HCT116 (cell line): ENCODE data around the gene ALOX15. TPM values are rescaled to one million over a fixed set of nuclear protein-coding genes. Genes with fewer than 3 reads are reported as not detected.

ENCODE experiments used
- ATAC-seq: fragments of 200-7000 bp; cut with Tn5 transposase; 2 replicates; pipeline ENCODE4 v1.9.1; 2020; ENCODE audit warnings: mild to moderate bottlenecking, moderate library complexity
- BruUV-seq: library from RNA; stranded (reverse); fragments of 400-500 nt; replicated peaks from 2 replicates; lab custom pipeline; 2021; lab: Mats Ljungman, UMichigan
- CTCF ChIA-PET: fragments of 300-600 bp; sonication (Branson Sonifier 250); formaldehyde crosslinking; loops from one replicate; lab custom pipeline; 2021; ENCODE audit warnings: antibody characterized with exemption; lab: Charles Lee
- POLR2A ChIA-PET: fragments of 300-600, 350-600 bp; sonication (Branson Sonifier 250); formaldehyde crosslinking; loops from one replicate; lab custom pipeline; 2021; ENCODE audit warnings: antibody characterized with exemption; lab: Charles Lee
- RAD21 ChIA-PET, 2 experiments: fragments of 300-600 bp; sonication (Branson Sonifier 250); formaldehyde crosslinking; loops; one replicate each; lab custom pipeline; 2023; ENCODE audit warnings: low total read pairs in 2 of 2; ENCODE audit not compliant: uncharacterized antibody in 2 of 2, unreplicated experiment in 2 of 2, low non-redundant PET in 1 of 2; lab: Charles Lee
- DNase-seq: peaks from one replicate; pipeline ENCODE4 v3.0.0-alpha.2; 2010; ENCODE audit warnings: low read depth, low spot score
- H2AFZ ChIP-seq: fragments of 200-600 bp; shearing (Covaris generic), sonication (generic); 2 replicates; pipeline ENCODE4 v1.6.1; 2017; ENCODE audit warnings: low read depth, mixed run types, mixed read lengths, antibody characterized with exemption, low read length; ENCODE audit not compliant: poor library complexity, severe bottlenecking
- H3K27ac ChIP-seq: 2 replicates; pipeline ENCODE4 v1.5.1; 2012; ENCODE audit warnings: low read depth, low read length
- H3K27me3 ChIP-seq: fragments of 200-600 bp; sonication (generic); 2 replicates; pipeline ENCODE4 v1.6.1; 2016; ENCODE audit warnings: mixed run types, low read length, mixed read lengths; ENCODE audit not compliant: insufficient read depth
- H3K36me3 ChIP-seq, 2 experiments: fragments of 200-500 bp in 1 of 2; fragments of 200-600 bp in 1 of 2; sonication (Bioruptor generic) in 1 of 2; sonication (generic) in 1 of 2; 2 replicates each; pipeline versions ENCODE4 v1.5.1 to v1.6.1; 2014 to 2016; ENCODE audit warnings: low read length in 2 of 2, inconsistent platforms in 1 of 2, mixed read lengths in 1 of 2, mixed run types in 1 of 2; ENCODE audit not compliant: insufficient read depth in 2 of 2, control insufficient read depth in 1 of 2
- H3K4me1 ChIP-seq, 2 experiments: fragments of 200-600 bp in 1 of 2; sonication (generic) in 1 of 2; 2 replicates each; pipeline versions ENCODE4 v1.5.1 to v1.6.1; 2012 to 2017; ENCODE audit warnings: low read length in 2 of 2, inconsistent platforms in 1 of 2, mild to moderate bottlenecking in 1 of 2, mixed read lengths in 1 of 2, mixed run types in 1 of 2, moderate library complexity in 1 of 2; ENCODE audit not compliant: insufficient read depth in 2 of 2, control insufficient read depth in 1 of 2
- H3K4me2 ChIP-seq: fragments of 200-600 bp; sonication (generic); 2 replicates; pipeline ENCODE4 v1.6.1; 2017; ENCODE audit warnings: mixed run types, low read length, mixed read lengths
- H3K4me3 ChIP-seq, 2 experiments: fragments of 200-600 bp in 1 of 2; sonication (generic) in 1 of 2; replicated peaks in 1 of 2; 2 replicates each; pipeline ENCODE4 v1.5.1; 2011 to 2016; ENCODE audit warnings: low read length in 2 of 2, control low read depth in 1 of 2, low read depth in 1 of 2, mild to moderate bottlenecking in 1 of 2, mixed read lengths in 1 of 2, mixed run types in 1 of 2
- H3K79me2 ChIP-seq: fragments of 200-600 bp; sonication (generic); 2 replicates; pipeline ENCODE4 v1.6.1; 2017; ENCODE audit warnings: mild to moderate bottlenecking, mixed run types, low read length, moderate library complexity, mixed read lengths; ENCODE audit not compliant: insufficient read depth
- H3K9ac ChIP-seq: fragments of 200-600 bp; sonication (generic); 2 replicates; pipeline ENCODE4 v1.6.1; 2016; ENCODE audit warnings: low read length, mixed read lengths
- H3K9me2 ChIP-seq: fragments of 200-600 bp; sonication (generic), shearing (Covaris generic); 2 replicates; pipeline ENCODE4 v1.6.1; 2017; ENCODE audit warnings: mixed run types, mild to moderate bottlenecking, moderate library complexity; ENCODE audit not compliant: insufficient read depth
- H3K9me3 ChIP-seq, 2 experiments: fragments of 200-500 bp in 1 of 2; fragments of 200-600 bp in 1 of 2; sonication (Bioruptor generic) in 1 of 2; sonication (generic) in 1 of 2; 2 replicates each; pipeline ENCODE4 v1.6.1; 2014 to 2017; ENCODE audit warnings: low read length in 2 of 2, mixed read lengths in 2 of 2, inconsistent platforms in 1 of 2, low read depth in 1 of 2, mild to moderate bottlenecking in 1 of 2, mixed run types in 1 of 2, moderate library complexity in 1 of 2; ENCODE audit not compliant: control insufficient read depth in 1 of 2, insufficient read depth in 1 of 2
- H4K20me1 ChIP-seq: fragments of 200-600 bp; sonication (generic), shearing (Covaris generic); 2 replicates; pipeline ENCODE4 v1.6.1; 2017; ENCODE audit warnings: mixed run types, mild to moderate bottlenecking, moderate library complexity; ENCODE audit not compliant: insufficient read depth
- CBX3 ChIP-seq: IDR thresholded peaks from 2 replicates; pipeline ENCODE4 v1.6.1; 2012; ENCODE audit warnings: low read depth
- EGR1 ChIP-seq: IDR thresholded peaks from 2 replicates; pipeline ENCODE4 v1.6.1; 2012; ENCODE audit warnings: low read depth
- ELF1 ChIP-seq: IDR thresholded peaks from 2 replicates; pipeline ENCODE4 v1.6.1; 2012; ENCODE audit warnings: low read depth, borderline replicate concordance
- EZH2 ChIP-seq: fragments of 200-600 bp; sonication (generic); IDR thresholded peaks from 2 replicates; pipeline ENCODE4 v1.6.1; 2017; ENCODE audit warnings: antibody characterized with exemption, mixed run types
- EZH2phosphoT487 ChIP-seq: fragments of 200-600 bp; IDR thresholded peaks from 2 replicates; pipeline ENCODE4 v1.6.1; 2018; ENCODE audit warnings: antibody characterized with exemption, borderline replicate concordance
- FOSL1 ChIP-seq: IDR thresholded peaks from 2 replicates; pipeline ENCODE4 v1.6.1; 2012; ENCODE audit warnings: low read depth
- POLR2AphosphoS5 ChIP-seq: IDR thresholded peaks from 2 replicates; pipeline ENCODE4 v1.6.1; 2011; ENCODE audit warnings: mild to moderate bottlenecking, low read depth, low read length, moderate library complexity
- RAD21 ChIP-seq: IDR thresholded peaks from 2 replicates; pipeline ENCODE4 v1.6.1; 2012; ENCODE audit warnings: low read depth, mild to moderate bottlenecking
- SIN3A ChIP-seq: IDR thresholded peaks from 2 replicates; pipeline ENCODE4 v1.6.1; 2012; ENCODE audit warnings: low read depth
- SRF ChIP-seq: IDR thresholded peaks from 2 replicates; pipeline ENCODE4 v1.6.1; 2012; ENCODE audit warnings: low read depth
- TCF7L2 ChIP-seq: IDR thresholded peaks from 2 replicates; pipeline ENCODE4 v1.7.0; 2011; ENCODE audit warnings: borderline replicate concordance, inconsistent platforms; ENCODE audit not compliant: insufficient read depth, insufficient read length; ENCODE audit errors: extremely low read depth
- YY1 ChIP-seq: IDR thresholded peaks from 2 replicates; pipeline ENCODE4 v1.6.1; 2011; ENCODE audit warnings: low read length, low read depth, moderate library complexity, mild to moderate bottlenecking; ENCODE audit not compliant: insufficient replicate concordance; ENCODE audit errors: extremely low read depth
- ZFX ChIP-seq: fragments of 450-650 bp; IDR thresholded peaks from 2 replicates; pipeline ENCODE4 v1.6.1; 2017
- ZNF274 ChIP-seq: fragments of 200-500 bp; sonication (Bioruptor generic); IDR thresholded peaks from 2 replicates; pipeline ENCODE4 v1.6.1; 2014; ENCODE audit warnings: mild to moderate bottlenecking, low read depth, low read length, inconsistent platforms
- intact Hi-C: fragments of 100-400 bp; cut with micrococcal nuclease; formaldehyde crosslinking; loops from 2 replicates; pipeline ENCODE4 v1.10.0; 2022
- total RNA-seq: library from RNA; stranded (reverse); gene quantifications from one replicate; pipeline ENCODE4 v1.2.1, GENCODE V29; 2021; ENCODE audit not compliant: unreplicated experiment
- TF ChIP-seq, protein P1 (sequence below): IDR thresholded peaks from 2 replicates; pipeline ENCODE4 v1.6.1; 2012
- TF ChIP-seq, protein P2 (sequence below): IDR thresholded peaks from 2 replicates; pipeline ENCODE4 v1.6.1; 2012

ALOX15 gene
- total RNA-seq, 1 experiment from 2014 or later, result 0.57 TPM

- Histone ChIP-seq H3K36me3 (no peaks in the 10 kb centered on the region), H3K27me3 (peaks cover 5% of the 10 kb centered on the region; the same call in 1 of the 2 replicates), H3K9me2 (no peaks in the 10 kb centered on the region), H3K79me2 (no peaks in the 10 kb centered on the region), H3K9me3 (no peaks in the 10 kb centered on the region), H3K4me2 (peak overlapping the region; percentile 98), H3K9ac (no peak overlapping the region), H3K4me1 (peaks cover 5 to 23% of the 10 kb centered on the region in 2 experiments; a peak in 3 of 4 replicates), H4K20me1 (no peaks in the 10 kb centered on the region), H2AFZ (no peak overlapping the region), H3K4me3 (no peak overlapping the region), H3K27ac (no peak overlapping the region)
- BruUV-seq, result no TSS peak
- intact Hi-C loops, result no loop called here
- CTCF ChIA-PET, result interaction anchor here (2.0 kb wide), 1 partner anchor 16 kb away, joined by 19 read pairs; no protein-coding TSS in a partner anchor
- ATAC-seq (no peak), DNase-seq (no peak)
- RAD21 ChIA-PET, result no interaction called here
- POLR2A ChIA-PET, result no interaction called here
- no peak for TF ChIP-seq RAD21
Measured at GRCh38 chr17:4583206-4583605, 58.3 kb downstream of the ALOX15 start.

- Histone ChIP-seq H2AFZ (no peak overlapping the region), H3K9me3 (no peaks in the 10 kb centered on the region), H3K9ac (no peak overlapping the region), H3K4me3 (no peak overlapping the region), H3K9me2 (no peaks in the 10 kb centered on the region), H3K27ac (no peak overlapping the region), H3K4me2 (no peak overlapping the region), H3K27me3 (peaks cover 5% of the 10 kb centered on the region; the same call in 1 of the 2 replicates), H4K20me1 (no peaks in the 10 kb centered on the region), H3K79me2 (no peaks in the 10 kb centered on the region), H3K4me1 (peaks cover 5 to 23% of the 10 kb centered on the region in 2 experiments; a peak in 3 of 4 replicates), H3K36me3 (no peaks in the 10 kb centered on the region)
- intact Hi-C loops, result no loop called here
- POLR2A ChIA-PET, result no interaction called here
- no TSS peak for BruUV-seq
- ATAC-seq, result no peak
- CTCF ChIA-PET, result interaction anchor here (0.6 kb wide), 1 partner anchor 18 kb away, joined by 3 read pairs; no protein-coding TSS in a partner anchor
- no peak for TF ChIP-seq CBX3
- TF ChIP-seq, protein P1, sequence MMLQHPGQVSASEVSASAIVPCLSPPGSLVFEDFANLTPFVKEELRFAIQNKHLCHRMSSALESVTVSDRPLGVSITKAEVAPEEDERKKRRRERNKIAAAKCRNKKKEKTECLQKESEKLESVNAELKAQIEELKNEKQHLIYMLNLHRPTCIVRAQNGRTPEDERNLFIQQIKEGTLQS, result no peak
- TF ChIP-seq EZH2, result no peak
- no peak for TF ChIP-seq FOSL1
- TF ChIP-seq SIN3A, result no peak
- TF ChIP-seq, protein P2, sequence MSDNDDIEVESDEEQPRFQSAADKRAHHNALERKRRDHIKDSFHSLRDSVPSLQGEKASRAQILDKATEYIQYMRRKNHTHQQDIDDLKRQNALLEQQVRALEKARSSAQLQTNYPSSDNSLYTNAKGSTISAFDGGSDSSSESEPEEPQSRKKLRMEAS, result no peak
- no peak for TF ChIP-seq POLR2AphosphoS5
- TF ChIP-seq ZFX, result no peak
- TF ChIP-seq SRF, result no peak
- TF ChIP-seq ZNF274, result no peak
- TF ChIP-seq EGR1, result no peak
- TF ChIP-seq TCF7L2, result no peak
- TF ChIP-seq YY1, result no peak
- TF ChIP-seq ELF1, result no peak
- no peak for TF ChIP-seq EZH2phosphoT487
- RAD21 ChIA-PET, result no interaction called here
- DNase-seq, result no peak
Measured at GRCh38 chr17:4582691-4583090, 58.8 kb downstream of the ALOX15 start.
